Prostate gland (tissue), 2 donors: ENCODE results near the gene BAIAP2.

Experiments used
- POLR2A ChIP-seq: fragments of 450-650 bp; IDR thresholded peaks from one replicate; pipeline ENCODE4 v1.6.1; 2016; ENCODE audit warnings: antibody characterized with exemption, mild to moderate bottlenecking
- POLR2AphosphoS5 ChIP-seq: sonication (generic); formaldehyde crosslinking; IDR thresholded peaks from one replicate; pipeline ENCODE4 v1.6.1; 2017; ENCODE audit warnings: antibody characterized with exemption
- TF ChIP-seq, protein P1 (sequence below), 4 experiments: fragments of 200-600 bp in 2 of 4; fragments of 450-650 bp in 2 of 4; sonication (generic) in 2 of 4; IDR thresholded peaks; 1 replicate in 3 of 4; 2 replicates in 1 of 4; pipeline ENCODE4 v1.5.1; 2016 to 2019; ENCODE audit warnings: antibody characterized with exemption in 4 of 4, mild to moderate bottlenecking in 2 of 4, moderate library complexity in 2 of 4

GRCh38 chr17:80992077-80992947, 42.6 kb upstream of the BAIAP2 start:
- TF ChIP-seq POLR2A (no peak), POLR2AphosphoS5 (no peak)
- TF ChIP-seq, protein P1, sequence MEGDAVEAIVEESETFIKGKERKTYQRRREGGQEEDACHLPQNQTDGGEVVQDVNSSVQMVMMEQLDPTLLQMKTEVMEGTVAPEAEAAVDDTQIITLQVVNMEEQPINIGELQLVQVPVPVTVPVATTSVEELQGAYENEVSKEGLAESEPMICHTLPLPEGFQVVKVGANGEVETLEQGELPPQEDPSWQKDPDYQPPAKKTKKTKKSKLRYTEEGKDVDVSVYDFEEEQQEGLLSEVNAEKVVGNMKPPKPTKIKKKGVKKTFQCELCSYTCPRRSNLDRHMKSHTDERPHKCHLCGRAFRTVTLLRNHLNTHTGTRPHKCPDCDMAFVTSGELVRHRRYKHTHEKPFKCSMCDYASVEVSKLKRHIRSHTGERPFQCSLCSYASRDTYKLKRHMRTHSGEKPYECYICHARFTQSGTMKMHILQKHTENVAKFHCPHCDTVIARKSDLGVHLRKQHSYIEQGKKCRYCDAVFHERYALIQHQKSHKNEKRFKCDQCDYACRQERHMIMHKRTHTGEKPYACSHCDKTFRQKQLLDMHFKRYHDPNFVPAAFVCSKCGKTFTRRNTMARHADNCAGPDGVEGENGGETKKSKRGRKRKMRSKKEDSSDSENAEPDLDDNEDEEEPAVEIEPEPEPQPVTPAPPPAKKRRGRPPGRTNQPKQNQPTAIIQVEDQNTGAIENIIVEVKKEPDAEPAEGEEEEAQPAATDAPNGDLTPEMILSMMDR (IDR thresholded peaks at IDR 0.05), result no peak
